Keratinocyte (primary cell): ENCODE results near the gene ZCCHC7. TPM values are rescaled to one million over a fixed set of nuclear protein-coding genes. Genes with fewer than 3 reads are reported as not detected.

Source experiments
- DNase-seq: peaks from one replicate; pipeline ENCODE4 v3.0.0-alpha.2; 2011; ENCODE audit warnings: low read depth, missing footprints, low spot score
- FAIRE-seq: peaks from 2 replicates; lab custom pipeline; 2011; peaks lifted over from hg19 to GRCh38; lab: Jason Lieb, UNC
- H2AFZ ChIP-seq: 2 replicates; pipeline ENCODE4 v1.6.0; 2012; ENCODE audit warnings: low read length, control low read depth, inconsistent platforms; ENCODE audit not compliant: control insufficient read depth
- H3K27ac ChIP-seq: 2 replicates; pipeline ENCODE4 v1.5.1; 2011; ENCODE audit warnings: low read length; ENCODE audit not compliant: control insufficient read depth, insufficient read depth
- H3K27me3 ChIP-seq: 3 replicates; pipeline ENCODE4 v1.6.0; 2011; ENCODE audit warnings: low read length; ENCODE audit not compliant: control insufficient read depth, insufficient read depth; ENCODE audit errors: extremely low read depth
- H3K36me3 ChIP-seq, 2 experiments: 2 replicates in 1 of 2; 3 replicates in 1 of 2; pipeline ENCODE4 v1.5.1; 2011; ENCODE audit warnings: low read length in 2 of 2, mild to moderate bottlenecking in 1 of 2; ENCODE audit not compliant: control insufficient read depth in 2 of 2, insufficient read depth in 2 of 2; ENCODE audit errors: extremely low read depth in 1 of 2
- H3K4me1 ChIP-seq: 3 replicates; pipeline ENCODE4 v1.5.1; 2011; ENCODE audit warnings: low read length; ENCODE audit not compliant: control insufficient read depth, insufficient read depth; ENCODE audit errors: extremely low read depth
- H3K4me2 ChIP-seq: 3 replicates; pipeline ENCODE4 v1.6.0; 2011; ENCODE audit warnings: low read depth, low read length; ENCODE audit not compliant: control insufficient read depth, insufficient read depth; ENCODE audit errors: extremely low read depth
- H3K4me3 ChIP-seq, 3 experiments: fragments of 200-600 bp in 1 of 3; sonication (generic) in 1 of 3; 2 replicates in 2 of 3; 3 replicates in 1 of 3; pipeline ENCODE4 v1.5.1; 2011 to 2016; ENCODE audit warnings: low read length in 3 of 3, mild to moderate bottlenecking in 3 of 3, control low read depth in 2 of 3, inconsistent platforms in 1 of 3, low read depth in 1 of 3, mixed read lengths in 1 of 3, mixed run types in 1 of 3, moderate library complexity in 1 of 3; ENCODE audit not compliant: control insufficient read depth in 2 of 3, insufficient read depth in 2 of 3; ENCODE audit errors: extremely low read depth in 1 of 3
- H3K79me2 ChIP-seq: 2 replicates; pipeline ENCODE4 v1.6.0; 2012; ENCODE audit warnings: low read length; ENCODE audit not compliant: control insufficient read depth, insufficient read depth
- H3K9ac ChIP-seq: 3 replicates; pipeline ENCODE4 v1.6.0; 2011; ENCODE audit warnings: low read length; ENCODE audit not compliant: control insufficient read depth, insufficient read depth; ENCODE audit errors: extremely low read depth
- H3K9me1 ChIP-seq: 3 replicates; pipeline ENCODE4 v1.6.0; 2011; ENCODE audit warnings: low read length; ENCODE audit not compliant: control insufficient read depth, insufficient read depth; ENCODE audit errors: extremely low read depth
- H3K9me3 ChIP-seq: 2 replicates; pipeline ENCODE4 v1.5.1; 2012; ENCODE audit warnings: low read depth, low read length; ENCODE audit not compliant: control insufficient read depth
- H4K20me1 ChIP-seq: 3 replicates; pipeline ENCODE4 v1.6.0; 2011; ENCODE audit warnings: low read length; ENCODE audit not compliant: control insufficient read depth, insufficient read depth; ENCODE audit errors: extremely low read depth
- CTCF ChIP-seq, 3 experiments: IDR thresholded peaks in 1 of 3; conservative IDR thresholded peaks in 1 of 3; optimal IDR thresholded peaks in 1 of 3; 2 replicates in 2 of 3; 3 replicates in 1 of 3; pipeline versions ENCODE3 to v1.5.1; 2011; ENCODE audit warnings: low read length in 3 of 3, mild to moderate bottlenecking in 3 of 3, moderate library complexity in 2 of 3, control low read depth in 1 of 3, inconsistent platforms in 1 of 3; ENCODE audit not compliant: insufficient read depth in 2 of 3; ENCODE audit errors: extremely low read depth in 1 of 3
- EZH2 ChIP-seq: IDR thresholded peaks from one replicate; pipeline ENCODE4 v1.6.1; 2012; ENCODE audit warnings: inconsistent platforms, mild to moderate bottlenecking, low read length, moderate library complexity
- dilution Hi-C: fragments of 300-500 bp; cut with MboI; formaldehyde crosslinking; loops from one replicate; pipeline ENCODE4 v1.7.0; 2020; ENCODE audit warnings: low sequenced_read_pairs; ENCODE audit not compliant: extremely low pct_ligation_motif_present
- polyA plus RNA-seq, 5 experiments: library from polyadenylated mRNA; depleted of rRNA in 3 of 5; stranded (reverse) in 3 of 5; stranded (forward) in 1 of 5; unstranded in 1 of 5; fragments of >200 nt; gene quantifications; 1 replicate in 1 of 5; 2 replicates in 3 of 5; 3 replicates in 1 of 5; pipeline versions ENCODE4 v1.2.1 to v1.2.3, GENCODE V29; 2011 to 2012; ENCODE audit warnings: missing spikeins in 2 of 5, low read depth in 1 of 5, low replicate concordance in 1 of 5

Gene ZCCHC7
- polyA plus RNA-seq, 1 donor (not counting 4 experiments of a cell fraction or from before 2014, with no cell fraction given) = 16.5 TPM

- H3K36me3 ChIP-seq = no peaks in the 10 kb centered on the region
- dilution Hi-C loops = no loop called here
- H3K9me3 ChIP-seq = no peaks in the 10 kb centered on the region
- no peak overlapping the region for H3K4me2 ChIP-seq
- H3K79me2 ChIP-seq = no peaks in the 10 kb centered on the region
- DNase-seq = no peak
- H3K27ac ChIP-seq = no peak overlapping the region
- TF ChIP-seq CTCF (optimal IDR thresholded peaks at IDR 0.05 in 1 of 3, IDR thresholded peaks at IDR 0.05 in 1 of 3, conservative IDR thresholded peaks at IDR 0.05 in 1 of 3; ENCODE audit: extremely low read depth in 1 of 3, insufficient read depth in 2 of 3, low read length in 3 of 3) (no peak), EZH2 (no peak)
- no peaks in the 10 kb centered on the region for H3K9me1 ChIP-seq
- H3K27me3 ChIP-seq = no peaks in the 10 kb centered on the region
- no peaks in the 10 kb centered on the region for H4K20me1 ChIP-seq
- H2AFZ ChIP-seq = no peak overlapping the region
- FAIRE-seq = no peak
- H3K4me1 ChIP-seq = no peaks in the 10 kb centered on the region
- H3K4me3 ChIP-seq = no peak overlapping the region
- no peak overlapping the region for H3K9ac ChIP-seq
Measured at GRCh38 chr9:37378613-37379004, 258.2 kb downstream of the ZCCHC7 start.

- no peaks in the 10 kb centered on the region for H3K4me1 ChIP-seq
- no peak for DNase-seq
- no peak overlapping the region for H3K4me2 ChIP-seq
- FAIRE-seq = no peak
- no peaks in the 10 kb centered on the region for H3K36me3 ChIP-seq
- H3K27ac ChIP-seq = no peak overlapping the region
- H3K4me3 ChIP-seq = no peak overlapping the region
- no peaks in the 10 kb centered on the region for H3K79me2 ChIP-seq
- H3K27me3 ChIP-seq = no peaks in the 10 kb centered on the region
- H2AFZ ChIP-seq = no peak overlapping the region
- no peaks in the 10 kb centered on the region for H4K20me1 ChIP-seq
- no peak for TF ChIP-seq EZH2
- TF ChIP-seq CTCF (optimal IDR thresholded peaks at IDR 0.05 in 1 of 3, IDR thresholded peaks at IDR 0.05 in 1 of 3, conservative IDR thresholded peaks at IDR 0.05 in 1 of 3; ENCODE audit: extremely low read depth in 1 of 3, insufficient read depth in 2 of 3, low read length in 3 of 3) = no peak
- no peaks in the 10 kb centered on the region for H3K9me1 ChIP-seq
- dilution Hi-C loops = no loop called here
- no peaks in the 10 kb centered on the region for H3K9me3 ChIP-seq
- H3K9ac ChIP-seq = no peak overlapping the region
Measured at GRCh38 chr9:37379835-37380234, 259.5 kb downstream of the ZCCHC7 start.
